Measurements from ENCODE around the gene CRACDL. TPM values are rescaled to one million over a fixed set of nuclear protein-coding genes. Genes with fewer than 3 reads are reported as not detected.

The CRACDL gene
- polyA plus RNA-seq, 1 of the 3 experiments (the other 2 are of a cell fraction) = not detected

DNA sequence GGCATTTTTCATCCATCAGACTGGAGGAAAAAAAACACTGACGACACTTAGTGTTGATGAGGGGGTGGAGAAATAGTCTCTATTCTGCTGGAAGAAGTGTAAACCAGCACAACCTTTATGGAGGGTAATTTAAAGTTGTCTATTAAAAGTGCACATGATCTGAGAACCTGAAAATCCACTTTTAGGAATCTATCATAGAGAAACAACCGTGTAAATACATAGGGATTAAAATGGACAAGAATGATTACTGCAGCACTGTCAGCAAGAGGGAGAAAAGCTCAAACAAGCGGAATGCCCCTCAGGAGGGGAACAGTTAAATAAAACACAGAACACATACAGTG, 125.5 kb downstream of the CRACDL start:
- Histone ChIP-seq H3K27me3 (ENCODE audit: insufficient read depth) (no peaks in the 10 kb centered on the region; the same call in 1 of the 2 replicates), H3K9me2 (0 out of 2 replicates have a peak, but pooled peaks cover 3% of the 10 kb centered on the region), H3K27ac (ENCODE audit: low read depth in 2 of 2, low read length in 1 of 2) (no peak overlapping the region), H3K36me3 (replicated peaks in 1 of 2; ENCODE audit: control insufficient read depth in 1 of 2, insufficient read depth in 2 of 2, low read length in 1 of 2) (no peaks in the 10 kb centered on the region), H3K79me2 (ENCODE audit: insufficient read depth) (no peaks in the 10 kb centered on the region), H2AFZ (ENCODE audit: low read depth) (no peak overlapping the region), H3K4me3 (ENCODE audit: low read depth in 2 of 2, low read length in 1 of 2) (no peak overlapping the region), H3K9me3 (no peaks in the 10 kb centered on the region), H4K20me1 (ENCODE audit: insufficient read depth) (no peaks in the 10 kb centered on the region), H3F3A (replicated peaks; ENCODE audit: insufficient read depth) (no peaks in the 10 kb centered on the region), H3K9ac (no peak overlapping the region), H3K4me2 (no peak overlapping the region), H3K4me1 (ENCODE audit: control insufficient read depth in 1 of 2, insufficient read depth in 2 of 2, low read depth in 1 of 2, low read length in 1 of 2) (peaks cover 0 to 22% of the 10 kb centered on the region in 2 experiments; a peak in 2 of 4 replicates)
- ChIA-PET CTCF (no interaction called here), POLR2A (no interaction called here)
- TF ChIP-seq SIN3A (IDR thresholded peaks at IDR 0.05; ENCODE audit: borderline replicate concordance, low read depth, low read length) (no peak), FOXM1 (IDR thresholded peaks at IDR 0.05; ENCODE audit: low read depth) (no peak), NRF1 (IDR thresholded peaks at IDR 0.05; ENCODE audit: low read depth, low read length) (no peak), ELF1 (IDR thresholded peaks at IDR 0.05) (no peak), TEAD4 (IDR thresholded peaks at IDR 0.05; ENCODE audit: borderline replicate concordance, insufficient read depth) (no peak)
- TF ChIP-seq, protein P1, sequence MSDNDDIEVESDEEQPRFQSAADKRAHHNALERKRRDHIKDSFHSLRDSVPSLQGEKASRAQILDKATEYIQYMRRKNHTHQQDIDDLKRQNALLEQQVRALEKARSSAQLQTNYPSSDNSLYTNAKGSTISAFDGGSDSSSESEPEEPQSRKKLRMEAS (IDR thresholded peaks at IDR 0.05; ENCODE audit: low read depth) = no peak
- no peak for DNase-seq
- 45% methylated on average over 3 of the region's 3 CpGs for WGBS (ENCODE audit: low lambda C conversion rate)

DNA sequence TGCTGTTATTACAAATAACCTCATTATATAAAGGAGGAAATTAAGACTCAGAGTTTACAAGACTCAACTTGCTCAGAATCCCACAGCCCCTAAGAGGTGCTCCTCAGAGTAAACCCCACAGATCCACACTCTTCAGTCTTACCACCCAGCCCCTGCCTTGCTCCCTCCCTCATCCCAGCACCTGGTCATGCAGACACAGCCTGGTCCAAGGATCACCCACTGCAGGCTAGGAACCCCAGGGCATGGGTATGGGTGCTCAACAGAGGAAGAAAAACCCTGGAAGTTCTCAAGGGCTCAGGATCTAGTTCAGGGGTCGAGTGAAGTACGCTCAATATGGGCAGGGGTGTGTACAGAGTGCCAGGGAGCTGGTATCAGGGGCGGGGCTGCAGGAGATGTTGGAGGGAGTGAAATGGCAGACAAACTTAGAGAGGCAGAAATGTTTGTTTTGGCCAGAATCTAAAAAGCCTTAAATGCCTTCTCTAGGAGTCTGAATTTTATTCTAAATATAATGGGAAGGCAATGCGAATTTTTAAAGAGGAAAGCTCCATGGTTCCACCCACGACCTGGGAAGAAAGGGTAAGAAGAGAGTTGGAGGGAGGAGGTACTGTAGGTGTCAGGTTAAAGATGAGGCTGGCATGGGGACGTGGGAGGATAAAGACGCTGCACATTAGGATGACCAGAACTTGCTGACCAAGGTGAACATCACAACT, 126.0 kb downstream of the CRACDL start:
- TF ChIP-seq NRF1 (IDR thresholded peaks at IDR 0.05; ENCODE audit: low read depth, low read length) (no peak), FOSL2 (IDR thresholded peaks at IDR 0.05; ENCODE audit: borderline replicate concordance, low read depth) (no peak), JUND (IDR thresholded peaks at IDR 0.05) (no peak), GABPA (IDR thresholded peaks at IDR 0.05; ENCODE audit: low read depth) (no peak), EP300 (IDR thresholded peaks at IDR 0.05; ENCODE audit: borderline replicate concordance in 1 of 2, low read depth in 1 of 2, low read length in 1 of 2) (no peak), RCOR1 (IDR thresholded peaks at IDR 0.05; ENCODE audit: low read length) (no peak), RAD21 (IDR thresholded peaks at IDR 0.05; ENCODE audit: low read length) (no peak), TCF12 (IDR thresholded peaks at IDR 0.05) (no peak), RXRA (IDR thresholded peaks at IDR 0.05; ENCODE audit: borderline replicate concordance, low read depth) (no peak), TAF1 (IDR thresholded peaks at IDR 0.05; ENCODE audit: borderline replicate concordance, low read depth, low read length) (no peak), POLR2AphosphoS5 (IDR thresholded peaks at IDR 0.05; ENCODE audit: low read depth, low read length) (no peak), RFX5 (IDR thresholded peaks at IDR 0.05; ENCODE audit: low read length) (no peak)
- TF ChIP-seq, protein P2, sequence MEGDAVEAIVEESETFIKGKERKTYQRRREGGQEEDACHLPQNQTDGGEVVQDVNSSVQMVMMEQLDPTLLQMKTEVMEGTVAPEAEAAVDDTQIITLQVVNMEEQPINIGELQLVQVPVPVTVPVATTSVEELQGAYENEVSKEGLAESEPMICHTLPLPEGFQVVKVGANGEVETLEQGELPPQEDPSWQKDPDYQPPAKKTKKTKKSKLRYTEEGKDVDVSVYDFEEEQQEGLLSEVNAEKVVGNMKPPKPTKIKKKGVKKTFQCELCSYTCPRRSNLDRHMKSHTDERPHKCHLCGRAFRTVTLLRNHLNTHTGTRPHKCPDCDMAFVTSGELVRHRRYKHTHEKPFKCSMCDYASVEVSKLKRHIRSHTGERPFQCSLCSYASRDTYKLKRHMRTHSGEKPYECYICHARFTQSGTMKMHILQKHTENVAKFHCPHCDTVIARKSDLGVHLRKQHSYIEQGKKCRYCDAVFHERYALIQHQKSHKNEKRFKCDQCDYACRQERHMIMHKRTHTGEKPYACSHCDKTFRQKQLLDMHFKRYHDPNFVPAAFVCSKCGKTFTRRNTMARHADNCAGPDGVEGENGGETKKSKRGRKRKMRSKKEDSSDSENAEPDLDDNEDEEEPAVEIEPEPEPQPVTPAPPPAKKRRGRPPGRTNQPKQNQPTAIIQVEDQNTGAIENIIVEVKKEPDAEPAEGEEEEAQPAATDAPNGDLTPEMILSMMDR (IDR thresholded peaks at IDR 0.05) = no peak
- TF ChIP-seq, protein P3, sequence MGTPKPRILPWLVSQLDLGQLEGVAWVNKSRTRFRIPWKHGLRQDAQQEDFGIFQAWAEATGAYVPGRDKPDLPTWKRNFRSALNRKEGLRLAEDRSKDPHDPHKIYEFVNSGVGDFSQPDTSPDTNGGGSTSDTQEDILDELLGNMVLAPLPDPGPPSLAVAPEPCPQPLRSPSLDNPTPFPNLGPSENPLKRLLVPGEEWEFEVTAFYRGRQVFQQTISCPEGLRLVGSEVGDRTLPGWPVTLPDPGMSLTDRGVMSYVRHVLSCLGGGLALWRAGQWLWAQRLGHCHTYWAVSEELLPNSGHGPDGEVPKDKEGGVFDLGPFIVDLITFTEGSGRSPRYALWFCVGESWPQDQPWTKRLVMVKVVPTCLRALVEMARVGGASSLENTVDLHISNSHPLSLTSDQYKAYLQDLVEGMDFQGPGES (IDR thresholded peaks at IDR 0.05; ENCODE audit: low read depth, low read length) = no peak
- TF ChIP-seq, protein P4, sequence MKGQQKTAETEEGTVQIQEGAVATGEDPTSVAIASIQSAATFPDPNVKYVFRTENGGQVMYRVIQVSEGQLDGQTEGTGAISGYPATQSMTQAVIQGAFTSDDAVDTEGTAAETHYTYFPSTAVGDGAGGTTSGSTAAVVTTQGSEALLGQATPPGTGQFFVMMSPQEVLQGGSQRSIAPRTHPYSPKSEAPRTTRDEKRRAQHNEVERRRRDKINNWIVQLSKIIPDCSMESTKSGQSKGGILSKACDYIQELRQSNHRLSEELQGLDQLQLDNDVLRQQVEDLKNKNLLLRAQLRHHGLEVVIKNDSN (IDR thresholded peaks at IDR 0.05; ENCODE audit: borderline replicate concordance, low read depth) = no peak
- TF ChIP-seq, protein P5, sequence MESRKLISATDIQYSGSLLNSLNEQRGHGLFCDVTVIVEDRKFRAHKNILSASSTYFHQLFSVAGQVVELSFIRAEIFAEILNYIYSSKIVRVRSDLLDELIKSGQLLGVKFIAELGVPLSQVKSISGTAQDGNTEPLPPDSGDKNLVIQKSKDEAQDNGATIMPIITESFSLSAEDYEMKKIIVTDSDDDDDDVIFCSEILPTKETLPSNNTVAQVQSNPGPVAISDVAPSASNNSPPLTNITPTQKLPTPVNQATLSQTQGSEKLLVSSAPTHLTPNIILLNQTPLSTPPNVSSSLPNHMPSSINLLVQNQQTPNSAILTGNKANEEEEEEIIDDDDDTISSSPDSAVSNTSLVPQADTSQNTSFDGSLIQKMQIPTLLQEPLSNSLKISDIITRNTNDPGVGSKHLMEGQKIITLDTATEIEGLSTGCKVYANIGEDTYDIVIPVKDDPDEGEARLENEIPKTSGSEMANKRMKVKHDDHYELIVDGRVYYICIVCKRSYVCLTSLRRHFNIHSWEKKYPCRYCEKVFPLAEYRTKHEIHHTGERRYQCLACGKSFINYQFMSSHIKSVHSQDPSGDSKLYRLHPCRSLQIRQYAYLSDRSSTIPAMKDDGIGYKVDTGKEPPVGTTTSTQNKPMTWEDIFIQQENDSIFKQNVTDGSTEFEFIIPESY (IDR thresholded peaks at IDR 0.05; ENCODE audit: borderline replicate concordance, low read depth) = no peak
- 20% methylated on average over 7 of the region's 7 CpGs for WGBS (ENCODE audit: low lambda C conversion rate)
- Histone ChIP-seq H3K4me3 (ENCODE audit: low read depth in 2 of 2, low read length in 1 of 2) (no peak overlapping the region), H3K4me1 (ENCODE audit: control insufficient read depth in 1 of 2, insufficient read depth in 2 of 2, low read depth in 1 of 2, low read length in 1 of 2) (peaks cover 0 to 27% of the 10 kb centered on the region in 2 experiments; a peak in 2 of 4 replicates), H3F3A (replicated peaks; ENCODE audit: insufficient read depth) (no peaks in the 10 kb centered on the region), H3K27ac (ENCODE audit: low read depth in 2 of 2, low read length in 1 of 2) (no peak overlapping the region), H3K27me3 (ENCODE audit: insufficient read depth) (no peaks in the 10 kb centered on the region), H4K20me1 (ENCODE audit: insufficient read depth) (no peaks in the 10 kb centered on the region), H3K79me2 (ENCODE audit: insufficient read depth) (no peaks in the 10 kb centered on the region), H3K9me2 (0 out of 2 replicates have a peak, but pooled peaks cover 3% of the 10 kb centered on the region), H3K36me3 (replicated peaks in 1 of 2; ENCODE audit: control insufficient read depth in 1 of 2, insufficient read depth in 2 of 2, low read length in 1 of 2) (no peaks in the 10 kb centered on the region), H3K4me2 (no peak overlapping the region), H2AFZ (ENCODE audit: low read depth) (no peak overlapping the region), H3K9ac (no peak overlapping the region), H3K9me3 (no peaks in the 10 kb centered on the region)
- POLR2A ChIA-PET = no interaction called here
- CTCF ChIA-PET = no interaction called here
- DNase-seq = no peak

Data from SK-N-SH (cell line).